COLO829 (cell line): Measurements from ENCODE around the gene SMG5.
"Not testable (repeated sequence)": the region's sequence is repeated elsewhere in the genome, so short reads cannot be mapped to it uniquely, and the experiment has no call there.

Experiments
- DNase-seq: peaks from one replicate; pipeline ENCODE4 v3.0.0; 2012; ENCODE audit warnings: low spot score

SMG5 gene

DNA sequence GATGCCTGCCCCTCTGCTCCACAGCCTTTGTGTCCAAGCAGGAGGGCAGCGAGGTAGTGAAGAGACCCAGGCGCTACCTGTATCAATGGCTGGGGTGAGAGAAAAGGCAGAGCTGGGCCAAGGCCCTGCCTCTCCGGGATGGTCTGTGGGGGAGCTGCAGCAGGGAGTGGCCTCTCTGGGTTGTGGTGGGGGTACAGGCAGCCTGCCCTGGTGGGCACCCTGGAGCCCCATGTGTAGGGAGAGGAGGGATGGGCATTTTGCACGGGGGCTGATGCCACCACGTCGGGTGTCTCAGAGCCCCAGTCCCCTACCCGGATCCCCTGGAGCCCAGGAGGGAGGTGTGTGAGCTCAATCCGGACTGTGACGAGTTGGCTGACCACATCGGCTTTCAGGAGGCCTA lies 39.9 kb downstream of the SMG5 start:
- no peak for DNase-seq

DNA sequence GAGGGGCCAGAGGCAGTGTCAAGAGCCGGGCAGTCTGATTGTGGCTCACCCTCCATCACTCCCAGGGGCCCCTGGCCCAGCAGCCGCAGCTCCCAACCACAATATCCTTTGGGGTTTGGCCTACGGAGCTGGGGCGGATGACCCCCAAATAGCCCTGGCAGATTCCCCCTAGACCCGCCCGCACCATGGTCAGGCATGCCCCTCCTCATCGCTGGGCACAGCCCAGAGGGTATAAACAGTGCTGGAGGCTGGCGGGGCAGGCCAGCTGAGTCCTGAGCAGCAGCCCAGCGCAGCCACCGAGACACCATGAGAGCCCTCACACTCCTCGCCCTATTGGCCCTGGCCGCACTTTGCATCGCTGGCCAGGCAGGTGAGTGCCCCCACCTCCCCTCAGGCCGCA lies 40.7 kb downstream of the SMG5 start, which contains the start of gene BGLAP:
BGLAP (plus strand) TSS at position 259 of the 400 bp plus-strand sequence; CDS start at position 307, 48 bp downstream.
- no peak for DNase-seq

DNA sequence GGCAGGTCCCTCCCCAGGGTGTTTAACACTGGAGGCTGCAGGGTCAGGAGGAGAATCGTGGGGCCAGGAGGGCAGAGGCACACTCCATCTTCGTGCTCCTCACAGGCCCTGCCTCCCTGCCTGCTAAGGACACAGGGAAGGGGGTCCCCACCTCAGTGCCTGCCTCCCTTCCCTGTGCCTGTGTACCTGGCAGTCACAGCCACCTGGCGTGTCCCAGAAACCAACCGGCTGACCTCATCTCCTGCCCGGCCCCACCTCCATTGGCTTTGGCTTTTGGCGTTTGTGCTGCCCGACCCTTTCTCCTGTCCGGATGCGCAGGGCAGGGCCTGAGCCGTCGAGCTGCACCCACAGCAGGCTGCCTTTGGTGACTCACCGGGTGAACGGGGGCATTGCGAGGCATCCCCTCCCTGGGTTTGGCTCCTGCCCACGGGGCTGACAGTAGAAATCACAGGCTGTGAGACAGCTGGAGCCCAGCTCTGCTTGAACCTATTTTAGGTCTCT lies 41.3 kb downstream of the SMG5 start:
- no peak for DNase-seq

DNA sequence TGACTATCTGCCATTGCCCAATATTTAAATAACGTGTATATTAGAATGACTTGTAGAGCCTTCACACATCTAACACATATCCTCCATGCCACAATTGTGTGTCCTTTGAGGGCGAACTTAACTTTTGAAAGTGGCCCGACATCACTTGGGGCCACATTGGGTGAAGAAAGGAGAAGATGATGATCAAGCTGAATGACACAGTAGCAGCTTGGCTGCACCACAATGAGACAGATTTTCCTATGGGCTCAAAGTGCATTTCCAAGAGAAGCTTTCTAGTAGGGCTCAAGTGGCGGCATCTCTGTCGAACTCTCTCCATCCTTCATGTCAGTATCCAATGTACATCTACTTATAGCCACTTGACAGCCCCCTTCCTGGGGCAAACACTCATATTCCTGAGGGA lies 44.4 kb downstream of the SMG5 start:
- DNase-seq = no peak

DNA sequence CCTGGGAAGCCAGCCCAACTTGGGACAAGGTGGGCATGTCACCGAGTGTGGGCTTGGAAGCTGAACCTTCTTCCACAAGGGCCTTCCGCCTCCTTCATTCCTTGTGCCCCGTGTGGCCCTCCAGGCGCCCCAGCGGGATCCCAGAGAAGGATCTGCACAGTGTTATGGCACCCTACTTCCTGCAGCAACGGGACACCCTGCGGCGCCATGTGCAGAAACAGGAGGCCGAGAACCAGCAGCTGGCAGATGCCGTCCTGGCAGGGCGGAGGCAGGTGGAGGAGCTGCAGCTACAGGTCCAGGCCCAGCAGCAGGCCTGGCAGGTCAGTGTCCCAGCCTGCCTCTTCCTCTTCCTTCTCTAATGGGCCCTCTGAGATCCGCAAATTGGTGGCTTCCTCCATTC lies 46.5 kb downstream of the SMG5 start:
- no peak for DNase-seq

DNA sequence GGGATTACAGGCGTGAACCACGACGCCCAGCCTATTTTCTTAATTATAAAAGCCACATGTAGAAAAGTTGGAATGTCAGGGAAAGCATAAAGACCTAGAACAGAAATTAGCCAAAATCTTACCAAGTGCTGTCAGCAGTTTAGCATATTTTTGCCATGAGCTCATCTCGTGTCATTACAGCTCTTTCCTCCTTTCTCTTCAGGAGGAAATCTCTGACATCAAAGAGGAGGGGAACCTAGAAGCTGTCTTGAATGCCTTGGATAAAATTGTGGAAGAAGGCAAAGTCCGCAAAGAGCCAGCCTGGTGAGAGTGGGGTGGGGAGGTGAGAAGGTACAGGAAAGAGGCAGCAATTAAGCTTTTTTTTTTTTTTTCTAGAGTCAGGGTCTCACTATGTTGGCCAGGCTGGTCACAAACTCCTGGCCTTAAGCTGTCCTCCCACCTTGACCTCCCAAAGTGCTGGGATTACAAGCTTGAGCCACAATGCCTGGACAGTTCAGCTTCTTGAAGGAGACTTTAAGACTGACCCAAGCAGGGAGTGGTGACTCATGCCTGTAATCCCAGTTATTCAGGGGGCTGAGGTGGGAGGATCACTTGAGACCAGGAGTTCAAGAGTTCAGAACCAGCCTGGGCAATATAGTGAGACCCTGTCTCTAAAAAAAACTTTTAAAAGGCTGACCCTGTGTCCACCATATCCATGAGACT lies 49.0 kb downstream of the SMG5 start:
- DNase-seq = no peak

DNA sequence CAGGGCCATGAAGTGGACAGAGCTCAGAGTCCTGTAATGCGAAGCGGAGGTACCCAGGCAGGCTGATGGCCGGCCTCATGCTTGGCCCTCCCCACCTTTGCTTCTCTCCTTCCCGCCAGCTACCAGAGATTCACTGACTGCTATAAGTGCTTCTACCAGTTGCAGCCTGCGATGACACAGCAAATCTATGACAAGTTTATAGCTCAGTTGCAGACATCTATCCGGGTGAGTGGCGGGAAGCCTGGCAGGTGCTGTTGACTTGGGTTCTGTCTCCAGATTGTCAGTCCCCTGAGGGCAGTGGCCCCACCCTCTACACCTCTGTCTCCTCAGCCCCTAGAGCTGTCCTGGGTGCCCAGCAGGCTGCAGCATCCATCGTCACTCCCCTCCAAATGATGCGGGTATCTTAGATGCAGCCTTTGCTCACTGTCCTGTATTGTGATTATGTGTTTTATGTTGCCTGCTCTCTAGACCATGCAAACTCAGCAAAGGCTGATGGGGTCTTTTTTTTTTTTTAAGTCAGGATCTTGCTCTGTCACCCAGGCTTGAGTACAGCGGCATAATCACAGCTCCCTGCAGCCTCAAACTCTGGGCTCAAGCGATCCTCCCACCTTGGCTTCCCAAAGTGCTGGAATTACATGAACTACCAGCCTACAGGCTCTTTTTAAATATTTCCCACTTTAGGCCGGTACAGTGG lies 50.3 kb downstream of the SMG5 start:
- DNase-seq = no peak

DNA sequence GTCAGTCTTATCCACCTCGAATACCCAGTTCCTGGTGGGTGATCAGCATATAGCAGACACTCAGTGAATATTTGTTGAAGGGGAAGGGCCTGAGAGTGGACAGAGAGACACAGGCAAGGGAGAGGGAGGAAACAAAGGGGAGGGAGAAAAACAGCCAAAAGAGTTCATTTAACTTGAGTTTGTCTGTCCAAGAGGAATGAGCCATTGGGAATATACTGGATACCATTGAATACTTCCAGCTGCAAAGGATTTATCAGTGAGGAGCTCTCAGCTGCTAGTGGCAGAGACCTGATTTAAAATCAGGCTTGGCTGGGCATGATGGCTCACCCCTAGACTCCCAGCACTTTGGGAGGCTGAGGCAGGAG lies 52.2 kb downstream of the SMG5 start:
- no peak for DNase-seq

DNA sequence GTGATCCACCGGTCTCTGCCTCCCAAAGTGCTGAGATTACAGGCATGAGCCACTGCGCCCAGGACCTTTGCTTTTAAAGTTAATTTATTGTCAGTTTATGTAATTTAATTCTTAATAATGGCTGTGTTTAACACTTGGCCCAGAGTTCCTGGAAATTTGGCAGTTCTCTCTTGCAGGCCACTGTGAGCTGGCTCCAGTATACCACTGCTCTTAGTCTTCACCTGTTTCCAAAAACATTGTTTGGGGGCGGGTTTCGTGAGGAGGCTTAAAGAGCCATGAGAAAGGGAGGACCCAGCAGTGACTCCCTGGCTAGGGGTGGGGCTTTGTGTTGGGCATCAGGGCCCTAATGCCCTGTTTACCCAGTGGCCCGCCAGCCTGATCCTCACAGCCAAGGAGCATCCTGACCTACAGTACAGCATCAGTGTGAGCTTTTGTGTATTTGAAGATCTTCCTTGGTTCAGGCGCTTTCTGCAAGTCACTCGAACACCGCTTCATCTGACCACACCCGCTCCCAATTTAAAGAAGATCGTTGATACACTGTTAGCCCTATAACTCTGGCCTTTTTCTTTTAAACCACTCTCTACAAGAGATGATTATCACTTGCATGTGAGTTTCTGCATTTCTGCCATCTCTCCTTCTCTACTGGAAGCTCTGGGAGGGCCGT lies 52.7 kb downstream of the SMG5 start:
- DNase-seq = no peak

DNA sequence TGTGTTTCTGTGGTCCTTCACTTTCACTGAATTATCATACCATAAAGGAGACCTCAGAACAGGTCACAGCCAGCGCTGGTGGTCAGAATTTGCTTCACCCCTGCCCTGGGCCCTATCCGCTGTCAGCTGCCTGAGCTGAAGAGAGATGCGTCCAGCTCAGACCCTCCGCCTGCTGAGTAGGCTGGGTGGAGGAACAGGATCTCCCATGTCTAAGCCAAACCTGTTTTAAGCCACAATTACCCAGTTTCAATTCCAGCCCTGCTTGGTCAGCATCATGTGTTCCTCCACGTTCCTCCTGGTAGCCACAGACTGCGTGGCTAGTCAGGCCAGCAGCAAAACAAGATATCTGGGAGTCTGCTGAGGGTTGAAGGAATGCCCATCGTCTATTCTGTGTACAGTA lies 54.1 kb downstream of the SMG5 start:
- DNase-seq = no peak

DNA sequence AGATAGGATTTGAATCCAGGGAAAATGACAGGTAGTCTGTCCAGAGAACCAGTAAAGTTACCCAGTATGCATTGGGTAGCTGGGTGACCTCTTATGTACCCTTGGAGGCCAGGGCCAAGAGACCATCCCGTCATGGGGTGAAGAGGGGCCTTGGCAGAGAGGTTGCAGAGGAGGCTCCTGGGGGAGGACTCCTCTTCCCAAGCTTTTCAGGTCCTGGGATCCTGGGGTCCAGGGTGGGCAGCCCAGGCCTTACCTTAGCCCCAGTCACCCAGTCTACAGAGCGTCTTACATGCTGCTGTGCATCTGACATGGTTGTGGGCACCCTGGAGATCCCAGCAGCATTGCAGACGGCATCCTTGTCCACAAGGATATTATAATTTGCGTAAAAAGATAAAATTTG lies 55.8 kb downstream of the SMG5 start:
- no peak for DNase-seq

DNA sequence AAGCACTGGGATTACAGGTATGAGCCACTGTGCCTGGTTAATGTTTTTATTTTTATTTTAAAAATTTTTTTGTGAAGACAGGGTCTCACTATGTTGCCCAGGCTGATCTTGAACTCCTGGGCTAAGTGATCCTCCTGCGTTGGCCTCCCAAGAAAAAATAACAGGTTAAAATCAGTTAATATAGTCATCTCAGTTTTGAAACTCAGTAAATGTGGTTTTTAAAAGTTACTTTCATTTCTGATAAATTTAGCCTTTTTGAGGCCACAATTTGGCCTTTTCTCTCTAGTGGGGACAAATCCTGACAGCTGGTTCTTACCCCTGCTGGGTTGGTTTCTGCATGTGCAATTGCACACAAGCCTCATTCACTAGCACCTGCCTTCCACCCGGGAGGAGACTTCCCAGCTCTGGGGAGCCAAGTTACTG lies 56.5 kb downstream of the SMG5 start:
- no peak for DNase-seq

DNA sequence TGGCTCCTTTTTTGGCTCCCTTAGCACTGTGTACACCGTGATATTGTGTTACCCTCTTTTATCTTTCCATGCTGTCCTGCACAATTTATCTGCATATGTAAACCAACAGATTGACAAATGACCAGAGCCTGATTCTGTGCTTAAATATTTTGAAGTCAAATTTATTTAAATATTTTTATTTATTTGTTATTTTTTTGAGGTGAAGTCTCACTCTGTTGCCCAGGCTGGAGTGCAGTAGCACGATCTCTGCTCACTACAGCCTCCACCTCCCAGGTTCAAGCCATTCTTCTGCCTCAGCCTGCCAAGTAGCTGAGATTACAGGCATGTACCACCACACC lies 57.0 kb downstream of the SMG5 start:
- DNase-seq = no peak

DNA sequence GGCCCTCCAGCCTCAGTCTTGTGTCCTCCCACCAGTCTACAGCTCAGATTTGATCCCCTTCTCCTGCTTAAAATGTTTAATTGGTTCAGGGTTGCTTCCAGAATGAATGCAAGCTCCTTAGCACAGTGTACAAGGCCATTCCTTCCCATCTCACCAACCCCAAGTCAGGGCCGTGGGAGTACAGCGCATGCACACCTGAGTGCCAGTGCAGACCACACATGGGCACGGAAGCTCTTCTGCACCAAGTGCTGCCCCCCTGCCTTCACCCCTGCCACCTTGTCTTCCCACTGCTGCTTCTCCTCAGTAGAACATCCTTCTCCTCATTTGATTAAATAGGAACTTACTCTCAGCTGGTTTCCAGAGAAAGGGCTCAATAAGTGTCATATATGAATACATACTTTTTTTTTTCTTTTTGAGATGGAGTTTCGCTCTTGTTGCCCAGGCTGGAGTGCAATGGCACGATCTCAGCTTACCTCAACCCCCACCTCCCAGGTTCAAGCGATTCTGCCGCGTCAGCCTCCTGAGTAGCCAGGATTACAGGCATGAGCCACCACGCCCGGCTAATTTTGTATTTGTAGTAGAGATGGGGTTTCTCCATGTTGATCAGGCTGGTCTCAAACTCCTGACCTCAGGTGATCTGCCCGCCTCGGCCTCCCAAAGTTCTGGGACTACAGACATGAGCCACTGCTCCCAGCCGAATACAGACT lies 60.5 kb downstream of the SMG5 start:
- DNase-seq = no peak

DNA sequence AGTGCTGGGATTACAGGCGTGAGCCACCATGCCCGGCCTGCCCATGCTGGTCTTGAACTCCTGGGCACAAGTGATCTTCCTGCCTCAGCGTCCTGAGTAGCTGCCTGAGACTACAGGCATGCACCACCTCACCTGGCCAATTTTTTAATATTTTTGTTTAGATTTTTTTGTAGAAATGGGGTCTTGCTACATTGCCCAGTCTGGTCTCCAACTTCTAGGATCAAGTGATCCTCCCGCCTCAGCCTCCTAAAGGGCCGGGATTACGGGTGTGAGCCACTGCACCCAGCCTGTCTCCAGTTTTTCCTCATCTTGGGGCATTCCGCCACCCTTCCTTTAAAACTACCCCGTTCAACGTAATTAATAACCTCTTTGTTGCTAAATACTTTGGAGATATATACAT lies 62.4 kb downstream of the SMG5 start:
- no peak for DNase-seq

DNA sequence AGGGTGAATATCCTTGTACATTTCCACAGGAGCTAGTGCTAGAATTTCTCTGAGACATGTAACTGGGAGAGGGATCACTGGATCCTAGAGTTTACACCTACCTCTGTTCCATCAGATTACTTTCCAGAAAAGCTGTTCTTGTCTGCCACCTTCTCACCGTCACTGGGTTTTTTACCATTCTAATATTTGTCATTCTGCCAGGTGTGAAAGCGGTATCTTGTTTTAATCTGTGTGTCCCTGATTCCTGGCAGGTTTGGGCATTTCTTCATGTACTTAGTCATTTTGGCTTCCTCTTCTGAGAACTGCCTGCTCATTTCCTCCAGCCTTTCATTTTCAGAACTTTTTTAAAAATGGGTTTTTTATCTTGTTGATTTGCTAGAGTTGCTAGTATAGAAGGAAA lies 64.8 kb downstream of the SMG5 start:
- no peak for DNase-seq

DNA sequence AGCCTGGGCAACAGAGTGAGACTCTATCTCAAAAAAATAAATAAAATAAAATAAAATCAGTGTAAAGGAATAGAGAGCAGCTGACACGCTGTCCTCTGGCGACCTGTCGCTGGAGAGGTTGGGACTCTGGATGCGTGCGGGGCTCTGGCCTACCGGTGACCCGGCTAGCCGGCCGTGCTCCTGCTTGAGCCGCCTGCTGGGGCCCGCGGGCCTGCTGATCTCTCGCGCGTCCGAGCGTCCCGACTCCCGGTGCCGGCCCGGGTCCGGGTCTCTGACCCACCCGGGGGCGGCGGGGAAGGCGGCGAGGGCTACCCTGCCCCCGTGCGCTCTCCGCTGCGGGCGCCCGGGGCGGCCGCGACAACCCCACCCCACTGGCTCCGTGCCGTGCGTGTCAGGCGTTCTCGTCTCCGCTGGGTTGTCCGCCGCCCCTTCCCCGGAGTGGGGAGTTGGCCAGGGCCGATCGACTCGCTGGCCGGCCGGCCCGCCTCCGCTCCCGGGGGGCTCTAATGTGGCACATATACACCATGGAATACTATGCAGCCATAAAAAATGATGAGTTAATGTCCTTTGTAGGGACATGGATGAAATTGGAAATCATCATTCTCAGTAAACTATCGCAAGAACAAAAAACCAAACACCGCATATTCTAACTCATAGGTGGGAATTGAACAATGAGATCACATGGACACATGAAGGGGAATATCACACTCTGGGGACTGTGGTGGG lies 66.1 kb downstream of the SMG5 start:
- DNase-seq = not testable (repeated sequence)

DNA sequence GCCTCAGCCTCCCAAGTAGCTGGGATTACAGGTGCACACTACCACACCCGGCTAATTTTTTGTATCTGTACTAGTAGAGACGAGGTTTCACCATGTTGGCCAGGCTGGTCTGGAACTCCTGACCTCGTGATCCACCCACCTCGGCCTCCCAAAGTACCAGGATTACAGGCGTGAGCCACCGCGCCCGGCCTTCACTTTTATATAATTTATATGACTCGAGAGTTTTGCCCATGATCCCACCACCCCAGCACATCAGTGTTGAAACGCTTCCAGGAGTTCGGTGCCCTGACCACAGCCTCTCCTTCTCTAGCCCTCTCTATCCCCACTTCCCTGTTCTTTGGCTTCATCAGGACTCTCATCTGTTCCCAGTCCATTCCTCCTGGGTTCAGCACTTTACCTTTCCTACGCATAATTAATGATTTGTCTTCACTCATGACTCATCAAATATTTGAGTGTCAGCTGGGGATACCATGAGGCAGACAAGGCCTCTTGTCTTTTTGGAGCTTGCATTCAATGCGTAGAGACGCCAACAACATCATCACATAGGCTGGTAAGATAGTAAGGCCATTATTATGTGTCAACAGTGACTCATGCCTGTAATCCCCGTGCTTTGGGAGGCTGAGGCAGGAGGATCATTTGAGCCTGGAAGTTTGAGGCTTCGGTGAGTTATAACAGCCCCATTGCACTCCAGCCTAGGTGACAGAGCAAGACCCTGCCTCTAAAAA lies 68.4 kb downstream of the SMG5 start:
- peak; percentile 98 for DNase-seq

DNA sequence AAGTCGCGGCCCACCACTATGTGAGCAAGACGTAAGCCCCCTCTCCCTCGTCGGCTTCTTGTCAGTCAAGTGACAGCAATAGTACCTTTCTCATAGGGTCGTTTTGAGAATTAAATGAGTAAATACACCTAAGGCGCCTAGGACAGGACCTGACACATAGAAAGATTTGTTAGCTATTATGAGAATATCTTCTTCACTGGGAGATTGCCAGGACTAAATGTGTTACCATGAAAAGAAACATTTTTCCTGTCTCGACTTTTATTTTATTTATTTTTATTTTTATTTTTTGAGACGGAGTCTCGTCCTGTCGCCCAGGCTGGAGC lies 69.0 kb downstream of the SMG5 start:
- no peak for DNase-seq

DNA sequence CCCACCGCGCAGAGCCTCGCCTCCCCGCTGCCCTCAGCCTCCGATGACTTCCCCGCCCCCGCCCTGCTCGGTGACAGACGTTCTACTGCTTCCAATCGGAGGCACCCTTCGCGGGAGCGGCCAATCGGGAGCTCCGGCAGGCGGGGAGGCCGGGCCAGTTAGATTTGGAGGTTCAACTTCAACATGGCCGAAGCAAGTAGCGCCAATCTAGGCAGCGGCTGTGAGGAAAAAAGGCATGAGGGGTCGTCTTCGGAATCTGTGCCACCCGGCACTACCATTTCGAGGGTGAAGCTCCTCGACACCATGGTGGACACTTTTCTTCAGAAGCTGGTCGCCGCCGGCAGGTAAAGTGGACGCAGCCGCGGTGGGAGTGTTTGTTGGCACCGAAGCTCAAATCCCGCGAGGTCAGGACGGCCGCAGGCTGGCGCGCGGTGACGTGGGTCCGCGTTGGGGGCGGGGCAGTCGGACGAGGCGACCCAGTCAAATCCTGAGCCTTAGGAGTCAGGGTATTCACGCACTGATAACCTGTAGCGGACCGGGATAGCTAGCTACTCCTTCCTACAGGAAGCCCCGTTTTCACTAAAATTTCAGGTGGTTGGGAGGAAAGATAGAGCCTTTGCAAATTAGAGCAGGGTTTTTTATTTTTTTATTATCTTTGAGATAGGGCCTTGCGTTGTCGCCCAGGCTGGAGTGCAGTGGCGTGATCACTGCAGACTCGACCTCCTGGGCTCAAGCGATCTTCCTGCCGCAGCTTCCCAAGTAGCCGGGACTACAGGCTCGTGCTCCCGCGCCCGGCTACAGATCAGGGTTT lies 69.6 kb downstream of the SMG5 start, which contains the start of gene PMF1:
PMF1 (plus strand) TSS at position 175 of the 811 bp plus-strand sequence; CDS start at position 184, 9 bp downstream.
- DNase-seq = peak; percentile 96
